Endothelial cell of umbilical vein (primary cell): ENCODE results near the gene RPIA. TPM values are rescaled to one million over a fixed set of nuclear protein-coding genes. Genes with fewer than 3 reads are reported as not detected.

Source experiments
- BruUV-seq: library from RNA; stranded (reverse); fragments of 400-500 nt; replicated peaks from 2 replicates; lab custom pipeline; 2021; lab: Mats Ljungman, UMichigan
- CTCF ChIA-PET: fragments of 300-600, 350-600 bp; sonication (Branson Sonifier 250); formaldehyde crosslinking; loops from one replicate; lab custom pipeline; 2021; ENCODE audit warnings: antibody characterized with exemption, inconsistent platforms; lab: Charles Lee
- POLR2A ChIA-PET: fragments of 300-600, 350-600 bp; sonication (Branson Sonifier 250); formaldehyde crosslinking; loops from one replicate; lab custom pipeline; 2021; ENCODE audit warnings: antibody characterized with exemption, inconsistent platforms; lab: Charles Lee
- DNase-seq: peaks from one replicate; pipeline ENCODE4 v3.0.0-alpha.2; 2011; ENCODE audit warnings: low read depth, low spot score
- FAIRE-seq: peaks from 2 replicates; lab custom pipeline; 2011; peaks lifted over from hg19 to GRCh38; lab: Jason Lieb, UNC
- H2AFZ ChIP-seq: 2 replicates; pipeline ENCODE4 v1.6.0; 2012; ENCODE audit warnings: low read depth, low read length, control low read depth, inconsistent platforms
- H3K27ac ChIP-seq: 2 replicates; pipeline ENCODE4 v1.5.1; 2011; ENCODE audit warnings: low read depth, mild to moderate bottlenecking, control low read depth, low read length, moderate library complexity; ENCODE audit not compliant: insufficient read depth
- H3K27me3 ChIP-seq, 2 experiments: 2 replicates each; pipeline versions ENCODE4 v1.6.0 to v1.6.1; 2011; ENCODE audit warnings: low read length in 2 of 2, mixed read lengths in 1 of 2; ENCODE audit not compliant: control insufficient read depth in 2 of 2, insufficient read depth in 2 of 2
- H3K36me3 ChIP-seq, 2 experiments: 2 replicates in 1 of 2; 3 replicates in 1 of 2; pipeline ENCODE4 v1.5.1; 2011; ENCODE audit warnings: low read length in 2 of 2, mild to moderate bottlenecking in 1 of 2, moderate library complexity in 1 of 2; ENCODE audit not compliant: control insufficient read depth in 2 of 2, insufficient read depth in 2 of 2; ENCODE audit errors: extremely low read depth in 1 of 2
- H3K4me1 ChIP-seq: 3 replicates; pipeline ENCODE4 v1.5.1; 2011; ENCODE audit warnings: mild to moderate bottlenecking, low read length; ENCODE audit not compliant: control insufficient read depth, insufficient read depth; ENCODE audit errors: extremely low read depth
- H3K4me2 ChIP-seq: 2 replicates; pipeline ENCODE4 v1.6.1; 2011; ENCODE audit warnings: low read length, control low read depth, mixed read lengths; ENCODE audit not compliant: insufficient read depth
- H3K4me3 ChIP-seq, 3 experiments: fragments of 200-600 bp in 1 of 3; sonication (generic), shearing (Covaris generic) in 1 of 3; replicated peaks in 1 of 3; 2 replicates each; pipeline ENCODE4 v1.5.1; 2011 to 2016; ENCODE audit warnings: control low read depth in 3 of 3, low read length in 3 of 3, mild to moderate bottlenecking in 2 of 3, inconsistent platforms in 1 of 3, low read depth in 1 of 3, moderate library complexity in 1 of 3; ENCODE audit not compliant: insufficient read depth in 1 of 3
- H3K79me2 ChIP-seq: 2 replicates; pipeline ENCODE4 v1.6.0; 2012; ENCODE audit warnings: low read length, inconsistent platforms; ENCODE audit not compliant: control insufficient read depth, insufficient read depth
- H3K9ac ChIP-seq: replicated peaks from 2 replicates; pipeline ENCODE3; 2011; ENCODE audit warnings: low read length, control low read depth; ENCODE audit not compliant: insufficient read depth; ENCODE audit errors: extremely low read depth
- H3K9me1 ChIP-seq: replicated peaks from 3 replicates; pipeline ENCODE4 v1.6.0; 2011; ENCODE audit warnings: mild to moderate bottlenecking, low read length; ENCODE audit not compliant: control insufficient read depth, insufficient read depth; ENCODE audit errors: extremely low read depth
- H3K9me3 ChIP-seq: replicated peaks from 2 replicates; pipeline ENCODE4 v1.5.1; 2012; ENCODE audit warnings: low read length, inconsistent platforms; ENCODE audit not compliant: control insufficient read depth, insufficient read depth
- H4K20me1 ChIP-seq: replicated peaks from 2 replicates; pipeline ENCODE3; 2011; ENCODE audit warnings: mild to moderate bottlenecking, low read length; ENCODE audit not compliant: control insufficient read depth, insufficient read depth; ENCODE audit errors: extremely low read depth
- EZH2 ChIP-seq: IDR thresholded peaks from 2 replicates; pipeline ENCODE4 v1.6.1; 2012; ENCODE audit warnings: borderline replicate concordance, low read depth, mild to moderate bottlenecking, moderate library complexity, low read length, inconsistent platforms; ENCODE audit not compliant: severe bottlenecking
- FOS ChIP-seq: IDR thresholded peaks from 2 replicates; pipeline ENCODE4 v1.6.1; 2011; ENCODE audit warnings: mild to moderate bottlenecking, low read length, moderate library complexity, borderline replicate concordance; ENCODE audit not compliant: insufficient read depth
- GATA2 ChIP-seq: IDR thresholded peaks from 2 replicates; pipeline ENCODE4 v1.7.0; 2011; ENCODE audit warnings: low read depth, mild to moderate bottlenecking, moderate library complexity, mixed read lengths, low read length; ENCODE audit not compliant: insufficient read length, insufficient read depth
- JUN ChIP-seq: IDR thresholded peaks from 2 replicates; pipeline ENCODE4 v1.6.1; 2011; ENCODE audit warnings: borderline replicate concordance, low read depth; ENCODE audit not compliant: insufficient read length, insufficient read depth
- MYC ChIP-seq: IDR thresholded peaks from one replicate; pipeline ENCODE4 v1.6.1; 2011; ENCODE audit warnings: mild to moderate bottlenecking, low read depth, low read length
- POLR2A ChIP-seq: IDR thresholded peaks from 2 replicates; pipeline ENCODE4 v1.6.1; 2012; ENCODE audit warnings: low read depth, mild to moderate bottlenecking, control low read depth, low read length
- POLR2AphosphoS5 ChIP-seq: IDR thresholded peaks from 2 replicates; pipeline ENCODE4 v1.6.1; 2012; ENCODE audit warnings: low read depth, mild to moderate bottlenecking, control low read depth, low read length, moderate library complexity; ENCODE audit not compliant: insufficient read depth
- dilution Hi-C: fragments of 300-500 bp; cut with MboI; formaldehyde crosslinking; loops from one replicate; pipeline ENCODE4 v1.15.0; 2019; ENCODE audit warnings: low sequenced_read_pairs; ENCODE audit not compliant: extremely low pct_ligation_motif_present
- intact Hi-C: fragments of 100-400 bp; cut with micrococcal nuclease; formaldehyde crosslinking; loops from one replicate; pipeline ENCODE4 v1.10.0; 2022
- polyA plus RNA-seq, 4 experiments: library from polyadenylated mRNA; depleted of rRNA in 3 of 4; stranded (reverse) in 3 of 4; unstranded in 1 of 4; fragments of >200 nt; gene quantifications; 2 replicates each; pipeline versions ENCODE4 v1.2.1 to v1.2.3, GENCODE V29; 2011 to 2012; ENCODE audit warnings: missing spikeins in 1 of 4
- total RNA-seq: library from RNA; stranded (reverse); gene quantifications from 2 replicates; pipeline ENCODE4 v1.2.3, GENCODE V29; 2021
- TF ChIP-seq, protein P1 (sequence below), 2 donors: IDR thresholded peaks; 1 replicate in 1 of 2; 2 replicates in 1 of 2; pipeline ENCODE4 v1.5.1; 2011; ENCODE audit warnings: low read length in 2 of 2, mild to moderate bottlenecking in 2 of 2, moderate library complexity in 2 of 2, control low read depth in 1 of 2, inconsistent platforms in 1 of 2, low read depth in 1 of 2; ENCODE audit not compliant: insufficient read depth in 1 of 2; ENCODE audit errors: extremely low read depth in 1 of 2
- TF ChIP-seq, protein P2 (sequence below): IDR thresholded peaks from 2 replicates; pipeline ENCODE4 v1.6.1; 2011; ENCODE audit not compliant: insufficient read depth, insufficient read length

RPIA gene
- total and polyA plus RNA-seq, 2 donors (not counting 3 experiments of a cell fraction or from before 2014, with no cell fraction given), result 15.7 to 30.3 TPM

GRCh38 chr2:88687384-88687783, 4.1 kb upstream of the RPIA start:
- no TSS peak for BruUV-seq
- Histone ChIP-seq H4K20me1 (no peaks in the 10 kb centered on the region), H3K9me1 (no peaks in the 10 kb centered on the region), H3K9ac (no peak overlapping the region), H2AFZ (no peak overlapping the region), H3K79me2 (peaks cover 6% of the 10 kb centered on the region), H3K36me3 (no peaks in the 10 kb centered on the region), H3K4me2 (no peak overlapping the region), H3K4me3 (no peak overlapping the region), H3K9me3 (peaks cover 4% of the 10 kb centered on the region), H3K27me3 (no peaks in the 10 kb centered on the region), H3K27ac (no peak overlapping the region), H3K4me1 (peaks cover 7% of the 10 kb centered on the region)
- CTCF ChIA-PET, result no interaction called here
- POLR2A ChIA-PET, result no interaction called here
- TF ChIP-seq MYC (no peak), FOS (no peak), POLR2AphosphoS5 (no peak), JUN (no peak), GATA2 (no peak), EZH2 (no peak), POLR2A (no peak)
- TF ChIP-seq, protein P1, sequence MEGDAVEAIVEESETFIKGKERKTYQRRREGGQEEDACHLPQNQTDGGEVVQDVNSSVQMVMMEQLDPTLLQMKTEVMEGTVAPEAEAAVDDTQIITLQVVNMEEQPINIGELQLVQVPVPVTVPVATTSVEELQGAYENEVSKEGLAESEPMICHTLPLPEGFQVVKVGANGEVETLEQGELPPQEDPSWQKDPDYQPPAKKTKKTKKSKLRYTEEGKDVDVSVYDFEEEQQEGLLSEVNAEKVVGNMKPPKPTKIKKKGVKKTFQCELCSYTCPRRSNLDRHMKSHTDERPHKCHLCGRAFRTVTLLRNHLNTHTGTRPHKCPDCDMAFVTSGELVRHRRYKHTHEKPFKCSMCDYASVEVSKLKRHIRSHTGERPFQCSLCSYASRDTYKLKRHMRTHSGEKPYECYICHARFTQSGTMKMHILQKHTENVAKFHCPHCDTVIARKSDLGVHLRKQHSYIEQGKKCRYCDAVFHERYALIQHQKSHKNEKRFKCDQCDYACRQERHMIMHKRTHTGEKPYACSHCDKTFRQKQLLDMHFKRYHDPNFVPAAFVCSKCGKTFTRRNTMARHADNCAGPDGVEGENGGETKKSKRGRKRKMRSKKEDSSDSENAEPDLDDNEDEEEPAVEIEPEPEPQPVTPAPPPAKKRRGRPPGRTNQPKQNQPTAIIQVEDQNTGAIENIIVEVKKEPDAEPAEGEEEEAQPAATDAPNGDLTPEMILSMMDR (IDR thresholded peaks at IDR 0.05; ENCODE audit: extremely low read depth in 1 of 2, insufficient read depth in 1 of 2, low read depth in 1 of 2, low read length in 2 of 2), result no peak
- TF ChIP-seq, protein P2, sequence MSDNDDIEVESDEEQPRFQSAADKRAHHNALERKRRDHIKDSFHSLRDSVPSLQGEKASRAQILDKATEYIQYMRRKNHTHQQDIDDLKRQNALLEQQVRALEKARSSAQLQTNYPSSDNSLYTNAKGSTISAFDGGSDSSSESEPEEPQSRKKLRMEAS, result no peak
- dilution Hi-C loops, result no loop called here
- no peak for DNase-seq
- no peak for FAIRE-seq
- intact Hi-C loops, result no loop called here
